ENCODE data around the gene CDK18. TPM values are rescaled to one million over a fixed set of nuclear protein-coding genes. Genes with fewer than 3 reads are reported as not detected.

Gene CDK18
- total RNA-seq, 2 donors from 2014 or later: 27.9 to 46.0 TPM

- Histone ChIP-seq H3K36me3 (no peaks in the 10 kb centered on the region), H3K9me3 (no peaks in the 10 kb centered on the region), H3K27me3 (no peaks in the 10 kb centered on the region), H3K27ac (no peak overlapping the region), H3K9ac (ENCODE audit: low read depth in 2 of 2, low read length in 2 of 2) (no peak overlapping the region), H3K4me1 (peaks cover 5% of the 10 kb centered on the region), H3K4me3 (no peak overlapping the region)
- DNase-seq: no peak
- intact Hi-C loops (cut with DNase I): no loop called here
- TF ChIP-seq CTCF (IDR thresholded peaks at IDR 0.05): no peak
Observed at GRCh38 chr1:205506409-205507200, 2.1 kb downstream of the CDK18 start.

GRCh38 chr1:205508227-205508714 lies 3.8 kb downstream of the CDK18 start:
- no peak for TF ChIP-seq CTCF (IDR thresholded peaks at IDR 0.05)
- H3K4me3 ChIP-seq: no peak overlapping the region
- intact Hi-C loops (cut with DNase I): no loop called here
- no peaks in the 10 kb centered on the region for H3K9me3 ChIP-seq
- H3K27ac ChIP-seq: no peak overlapping the region
- H3K4me1 ChIP-seq: peaks cover 5% of the 10 kb centered on the region
- no peaks in the 10 kb centered on the region for H3K27me3 ChIP-seq
- H3K9ac ChIP-seq (ENCODE audit: low read depth in 2 of 2, low read length in 2 of 2): no peak overlapping the region
- no peak for DNase-seq
- H3K36me3 ChIP-seq: no peaks in the 10 kb centered on the region

- Histone ChIP-seq H3K27me3 (no peaks in the 10 kb centered on the region), H3K4me3 (no peak overlapping the region), H3K9ac (ENCODE audit: low read depth in 2 of 2, low read length in 2 of 2) (no peak overlapping the region), H3K36me3 (no peaks in the 10 kb centered on the region), H3K4me1 (peaks cover 2% of the 10 kb centered on the region), H3K9me3 (no peaks in the 10 kb centered on the region), H3K27ac (no peak overlapping the region)
- no peak for TF ChIP-seq CTCF (IDR thresholded peaks at IDR 0.05)
- DNase-seq: no peak
- intact Hi-C loops (cut with DNase I): no loop called here
Observed at GRCh38 chr1:205510308-205510950, 6.0 kb downstream of the CDK18 start.

- Histone ChIP-seq H3K9me3 (no peaks in the 10 kb centered on the region), H3K4me1 (no peaks in the 10 kb centered on the region), H3K4me3 (no peak overlapping the region), H3K9ac (ENCODE audit: low read depth in 2 of 2, low read length in 2 of 2) (no peak overlapping the region), H3K36me3 (no peaks in the 10 kb centered on the region), H3K27ac (no peak overlapping the region), H3K27me3 (no peaks in the 10 kb centered on the region)
- no peak for DNase-seq
- TF ChIP-seq CTCF (IDR thresholded peaks at IDR 0.05): no peak
- intact Hi-C loops (cut with DNase I): no loop called here
Observed at GRCh38 chr1:205510951-205511330, 6.5 kb downstream of the CDK18 start.

- Histone ChIP-seq H3K4me3 (no peak overlapping the region), H3K27me3 (no peaks in the 10 kb centered on the region), H3K9me3 (no peaks in the 10 kb centered on the region), H3K9ac (ENCODE audit: low read depth in 2 of 2, low read length in 2 of 2) (no peak overlapping the region), H3K36me3 (no peaks in the 10 kb centered on the region), H3K4me1 (no peaks in the 10 kb centered on the region), H3K27ac (no peak overlapping the region)
- intact Hi-C loops (cut with DNase I): no loop called here
- peak; percentile 41 for DNase-seq
- no peak for TF ChIP-seq CTCF (IDR thresholded peaks at IDR 0.05)
Observed at GRCh38 chr1:205512059-205513045, 7.9 kb downstream of the CDK18 start.
